Measurements from ENCODE around the gene STAG1. TPM values are rescaled to one million over a fixed set of nuclear protein-coding genes. Genes with fewer than 3 reads are reported as not detected.
"Not testable (repeated sequence)": the region's sequence is repeated elsewhere in the genome, so short reads cannot be mapped to it uniquely, and the experiment has no call there.

STAG1 gene
- total RNA-seq, 4 donors from 2014 or later = 39.3 to 53.3 (median 51.3) TPM

DNA sequence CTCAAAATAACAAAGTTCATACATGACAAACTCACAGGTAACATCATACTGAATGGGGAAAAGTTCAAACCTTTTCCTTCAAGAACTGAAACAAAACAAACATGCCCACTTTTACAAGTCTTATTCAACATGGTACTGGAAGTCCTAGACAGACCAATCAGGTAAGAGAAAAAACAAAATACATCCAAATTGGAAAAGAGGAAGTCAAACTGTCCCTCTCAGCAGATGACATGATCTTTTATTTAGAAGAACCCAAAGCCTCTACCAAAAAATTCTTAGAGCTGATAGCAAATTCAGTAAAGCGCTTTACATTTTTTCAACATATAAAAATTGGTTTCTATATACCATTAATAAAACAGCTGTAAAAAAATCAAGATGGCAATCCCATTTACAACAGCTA, 219.4 kb downstream of the STAG1 start:
- Histone ChIP-seq H3K4me1 (no peaks in the 10 kb centered on the region), H3K4me3 (no peak overlapping the region), H3K9me3 (peaks cover 0 to 8% (median 0%) of the 10 kb centered on the region in 3 donors), H3K27me3 (no peaks in the 10 kb centered on the region), H3K36me3 (peaks cover 0 to 6% of the 10 kb centered on the region in 2 donors), H3K27ac (no peak overlapping the region)
- TF ChIP-seq, protein P1, sequence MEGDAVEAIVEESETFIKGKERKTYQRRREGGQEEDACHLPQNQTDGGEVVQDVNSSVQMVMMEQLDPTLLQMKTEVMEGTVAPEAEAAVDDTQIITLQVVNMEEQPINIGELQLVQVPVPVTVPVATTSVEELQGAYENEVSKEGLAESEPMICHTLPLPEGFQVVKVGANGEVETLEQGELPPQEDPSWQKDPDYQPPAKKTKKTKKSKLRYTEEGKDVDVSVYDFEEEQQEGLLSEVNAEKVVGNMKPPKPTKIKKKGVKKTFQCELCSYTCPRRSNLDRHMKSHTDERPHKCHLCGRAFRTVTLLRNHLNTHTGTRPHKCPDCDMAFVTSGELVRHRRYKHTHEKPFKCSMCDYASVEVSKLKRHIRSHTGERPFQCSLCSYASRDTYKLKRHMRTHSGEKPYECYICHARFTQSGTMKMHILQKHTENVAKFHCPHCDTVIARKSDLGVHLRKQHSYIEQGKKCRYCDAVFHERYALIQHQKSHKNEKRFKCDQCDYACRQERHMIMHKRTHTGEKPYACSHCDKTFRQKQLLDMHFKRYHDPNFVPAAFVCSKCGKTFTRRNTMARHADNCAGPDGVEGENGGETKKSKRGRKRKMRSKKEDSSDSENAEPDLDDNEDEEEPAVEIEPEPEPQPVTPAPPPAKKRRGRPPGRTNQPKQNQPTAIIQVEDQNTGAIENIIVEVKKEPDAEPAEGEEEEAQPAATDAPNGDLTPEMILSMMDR (IDR thresholded peaks at IDR 0.05) = no peak
- TF ChIP-seq POLR2AphosphoS5 (IDR thresholded peaks at IDR 0.05) = no peak
- TF ChIP-seq POLR2A (IDR thresholded peaks at IDR 0.05) = no peak
- no peak for TF ChIP-seq EP300 (IDR thresholded peaks at IDR 0.05)
- no peak for ATAC-seq
- WGBS, 2 donors (ENCODE audit: low coverage in 1 of 2) = 92% methylated on average over 1 of the region's 1 CpG; no CpG with 5 or more reads in 1 of the 2 donors

GRCh38 chr3:136518102-136518501, 234.1 kb downstream of the STAG1 start:
- H3K9me3 ChIP-seq = no peaks in the 10 kb centered on the region
- TF ChIP-seq POLR2A (IDR thresholded peaks at IDR 0.05) (no peak), POLR2AphosphoS5 (IDR thresholded peaks at IDR 0.05) (no peak), EP300 (IDR thresholded peaks at IDR 0.05) (no peak)
- WGBS, 2 donors (ENCODE audit: low coverage in 1 of 2) = 88 to 100% methylated on average over 2 of the region's 2 CpGs

DNA sequence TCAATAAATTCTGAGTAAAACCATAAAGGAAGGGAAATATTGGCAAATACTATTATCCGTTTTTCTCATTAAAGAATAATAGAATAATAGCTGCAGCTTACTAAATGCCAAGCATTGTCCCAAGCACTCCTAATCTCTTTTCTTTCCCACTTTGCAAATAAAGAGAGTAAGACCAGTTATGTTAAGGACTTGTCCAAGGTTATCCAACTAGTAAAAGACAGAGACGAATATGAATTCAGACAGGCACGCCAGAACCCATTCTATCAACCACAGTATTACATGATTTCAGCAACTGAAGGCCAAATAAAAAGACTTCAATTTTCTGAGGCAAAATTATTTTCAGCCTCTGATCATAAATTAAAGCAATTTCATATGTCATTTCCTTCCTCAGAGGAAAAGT, 235.5 kb downstream of the STAG1 start:
- Histone ChIP-seq H3K27me3 (no peaks in the 10 kb centered on the region), H3K27ac (no peak overlapping the region), H3K36me3 (no peaks in the 10 kb centered on the region), H3K4me3 (no peak overlapping the region), H3K9me3 (no peaks in the 10 kb centered on the region), H3K4me1 (peaks cover 0 to 12% (median 0%) of the 10 kb centered on the region in 3 donors)
- ATAC-seq = no peak
- WGBS, 2 donors (ENCODE audit: low coverage in 1 of 2) = 66 to 87% methylated on average over 2 to 3 of the region's 3 CpGs
- TF ChIP-seq POLR2A (IDR thresholded peaks at IDR 0.05) = no peak
- TF ChIP-seq POLR2AphosphoS5 (IDR thresholded peaks at IDR 0.05) = no peak
- TF ChIP-seq, protein P1 (IDR thresholded peaks at IDR 0.05) = no peak
- no peak for TF ChIP-seq EP300 (IDR thresholded peaks at IDR 0.05)

More at GRCh38 chr3:136518102-136518501, 234.1 kb downstream of the STAG1 start:
- Histone ChIP-seq H3K27me3 (no peaks in the 10 kb centered on the region), H3K4me1 (peaks cover 0 to 6% (median 0%) of the 10 kb centered on the region in 3 donors), H3K27ac (no peak overlapping the region), H3K36me3 (no peaks in the 10 kb centered on the region), H3K4me3 (no peak overlapping the region)
- no peak for ATAC-seq

DNA sequence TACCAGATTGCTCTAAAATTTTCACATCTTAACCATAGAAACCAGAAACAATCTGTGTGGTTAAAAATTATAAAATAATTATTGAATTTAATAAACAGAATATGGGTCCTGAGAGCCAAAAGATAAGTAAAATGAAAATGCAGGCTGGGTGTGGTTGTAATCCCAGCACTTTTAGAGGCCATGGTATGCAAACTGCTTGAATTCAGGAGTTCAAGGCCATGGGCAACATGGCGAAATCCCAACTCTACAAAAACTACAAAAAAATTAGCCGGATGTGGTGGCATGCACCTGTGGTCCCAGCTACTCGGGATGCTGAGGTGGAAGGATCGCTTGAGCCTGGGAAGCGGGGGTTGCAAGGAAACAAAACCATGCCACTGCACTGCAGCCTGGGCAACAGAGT, 236.1 kb downstream of the STAG1 start:
- TF ChIP-seq, protein P1 (IDR thresholded peaks at IDR 0.05) = no peak
- TF ChIP-seq EP300 (IDR thresholded peaks at IDR 0.05) (no peak), POLR2AphosphoS5 (IDR thresholded peaks at IDR 0.05) (no peak), POLR2A (IDR thresholded peaks at IDR 0.05) (no peak)
- Histone ChIP-seq H3K36me3 (no peaks in the 10 kb centered on the region), H3K27ac (no peak overlapping the region), H3K27me3 (no peaks in the 10 kb centered on the region), H3K4me1 (peaks cover 0 to 12% (median 0%) of the 10 kb centered on the region in 3 donors), H3K4me3 (no peak overlapping the region), H3K9me3 (no peaks in the 10 kb centered on the region)
- no peak for ATAC-seq
- 95% methylated on average over 5 of the region's 5 CpGs for WGBS, 2 donors (ENCODE audit: low coverage in 1 of 2)

- H3K36me3 ChIP-seq, H3K9me3 ChIP-seq, H3K4me3 ChIP-seq, H3K27me3 ChIP-seq, ATAC-seq, H3K27ac ChIP-seq: not testable (repeated sequence)
- WGBS, 2 donors (ENCODE audit: low coverage in 1 of 2) = 86 to 95% methylated on average over 6 to 7 of the region's 7 CpGs
- peaks cover 0 to 12% (median 0%) of the 10 kb centered on the region in 3 donors for H3K4me1 ChIP-seq
These were observed 237.6 kb downstream of the STAG1 start for GRCh38 chr3:136514533-136514932.

DNA sequence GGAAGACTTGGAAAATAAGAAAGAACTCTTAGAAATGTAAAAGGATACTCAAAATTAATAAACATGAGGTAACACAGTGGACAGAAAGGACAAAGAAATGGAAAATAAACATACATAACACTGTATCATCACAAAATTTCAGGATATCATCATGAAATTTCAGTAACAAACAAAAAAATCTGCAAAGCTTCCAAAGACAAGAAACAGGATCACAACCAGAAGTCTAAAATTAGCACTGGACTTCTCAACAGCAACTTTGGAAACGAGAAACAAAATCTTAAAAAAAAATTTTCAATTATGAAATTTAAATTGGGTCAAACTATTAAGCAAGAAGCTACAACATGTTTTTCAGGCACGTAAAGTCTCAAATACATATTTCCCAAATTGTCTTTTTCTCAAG, 238.8 kb downstream of the STAG1 start:
- Histone ChIP-seq H3K36me3 (peaks cover 0 to 7% of the 10 kb centered on the region in 2 donors), H3K4me1 (peaks cover 0 to 12% (median 0%) of the 10 kb centered on the region in 3 donors), H3K27ac (peak overlapping the region in 2 of 4 donors; percentile 31 to 39), H3K27me3 (no peaks in the 10 kb centered on the region), H3K4me3 (no peak overlapping the region), H3K9me3 (no peaks in the 10 kb centered on the region)
- TF ChIP-seq EP300 (IDR thresholded peaks at IDR 0.05) (no peak), POLR2AphosphoS5 (IDR thresholded peaks at IDR 0.05) (no peak), POLR2A (IDR thresholded peaks at IDR 0.05) (no peak)
- TF ChIP-seq, protein P1 (IDR thresholded peaks at IDR 0.05) = no peak
- peak; percentile 28 for ATAC-seq
- 42 to 47% methylated on average over 2 of the region's 2 CpGs for WGBS, 2 donors (ENCODE audit: low coverage in 1 of 2)
